GM21723 (cell line): Measurements from ENCODE around the gene RHOBTB1.
A peak's percentile ranks its signal among the peaks of the same experiment; 100 is the strongest.

Source experiments
- ATAC-seq: cut with Tn5 transposase; IDR thresholded peaks from one replicate; pipeline ENCODE4 v1.9.1; 2021; ENCODE audit warnings: mild to moderate bottlenecking, moderate library complexity; ENCODE audit not compliant: unreplicated experiment

RHOBTB1 gene

GRCh38 chr10:60965696-60966095, 21.7 kb upstream of the RHOBTB1 start:
- ATAC-seq: no peak

DNA sequence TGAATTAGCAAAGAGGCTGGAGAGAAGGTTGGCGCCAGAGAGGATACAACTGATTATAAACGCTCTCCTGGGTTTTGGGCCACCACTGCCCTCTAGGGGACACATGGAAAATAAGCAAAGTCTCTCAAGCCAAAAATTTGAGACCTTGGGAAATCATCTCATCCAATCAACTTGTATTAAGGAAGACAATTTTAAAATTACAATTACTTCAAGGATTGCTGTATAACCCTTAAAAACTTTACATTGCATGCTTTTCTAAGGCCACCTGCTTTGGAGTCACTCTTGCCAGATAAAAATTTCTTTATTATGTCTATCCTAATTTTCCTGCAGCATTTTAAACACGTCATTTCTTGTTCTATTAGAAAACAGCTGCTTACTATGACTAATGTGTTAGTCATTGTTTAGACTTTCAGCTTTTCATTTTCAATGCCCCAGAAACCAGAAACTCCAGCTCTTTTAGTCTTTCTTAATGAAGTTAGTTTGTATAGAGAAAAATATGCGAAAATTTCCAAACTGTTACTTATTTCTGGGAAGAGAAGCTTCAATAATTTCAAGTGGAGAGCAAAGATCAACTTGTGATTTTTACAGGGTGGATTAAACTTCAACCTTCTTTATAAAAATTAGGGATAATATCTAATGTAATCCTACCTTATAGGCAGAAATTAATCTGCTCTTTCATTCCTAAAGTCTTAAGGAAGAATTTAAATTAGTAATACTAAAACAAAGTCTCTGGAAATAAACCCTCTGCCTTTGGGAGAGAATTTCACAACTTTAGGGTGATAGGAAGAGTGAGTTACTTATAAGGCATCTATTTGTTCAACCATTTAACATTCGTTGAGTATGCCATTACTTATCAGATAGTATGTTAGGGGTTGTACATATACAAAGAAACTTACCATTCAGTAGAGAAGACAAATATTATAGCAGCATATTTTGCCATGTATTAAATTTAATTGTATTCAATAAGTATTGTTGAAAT, 20.6 kb upstream of the RHOBTB1 start:
- ATAC-seq: peak; percentile 64

- ATAC-seq: no peak
These were observed 19.7 kb upstream of the RHOBTB1 start for GRCh38 chr10:60963441-60964256.

- ATAC-seq: no peak
These were observed 19.0 kb upstream of the RHOBTB1 start for GRCh38 chr10:60962946-60963345.

DNA sequence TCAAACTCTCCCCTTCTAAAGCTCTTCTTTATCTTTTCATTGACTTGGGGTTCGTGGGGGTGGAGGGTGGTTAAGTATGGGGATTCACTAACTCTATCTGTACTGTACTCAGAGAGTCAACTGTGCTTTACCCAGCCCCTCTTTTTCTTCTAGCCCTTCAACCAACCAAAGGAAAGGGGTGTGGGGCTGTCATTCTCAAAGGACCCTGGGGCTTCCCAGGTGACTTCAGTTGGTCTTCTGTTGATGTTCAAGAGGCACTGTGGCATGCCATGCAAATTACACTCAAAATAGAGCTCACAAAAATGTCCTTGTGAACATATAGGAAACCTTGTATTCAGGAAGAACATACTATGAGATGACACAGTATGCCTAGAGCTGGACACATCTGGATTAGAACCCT, 16.9 kb upstream of the RHOBTB1 start:
- no peak for ATAC-seq

DNA sequence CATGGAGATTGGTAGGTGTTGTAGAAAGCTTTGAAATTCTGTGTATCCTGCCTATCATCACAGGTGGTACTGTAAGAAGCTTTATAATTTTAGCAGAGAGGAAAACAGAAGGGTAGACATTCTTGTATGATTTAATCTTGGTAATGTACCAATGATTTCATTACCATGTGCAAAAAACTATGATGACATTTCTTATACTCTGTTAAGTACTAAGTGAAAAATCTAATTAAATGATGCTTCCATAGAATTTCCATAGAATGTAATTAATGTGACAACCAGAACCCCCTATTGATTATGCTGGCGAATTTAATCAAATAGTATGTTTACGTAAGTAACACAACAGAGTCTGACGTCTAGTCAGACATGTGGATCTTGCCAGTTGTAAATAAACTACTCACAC, 16.0 kb upstream of the RHOBTB1 start:
- ATAC-seq: no peak

DNA sequence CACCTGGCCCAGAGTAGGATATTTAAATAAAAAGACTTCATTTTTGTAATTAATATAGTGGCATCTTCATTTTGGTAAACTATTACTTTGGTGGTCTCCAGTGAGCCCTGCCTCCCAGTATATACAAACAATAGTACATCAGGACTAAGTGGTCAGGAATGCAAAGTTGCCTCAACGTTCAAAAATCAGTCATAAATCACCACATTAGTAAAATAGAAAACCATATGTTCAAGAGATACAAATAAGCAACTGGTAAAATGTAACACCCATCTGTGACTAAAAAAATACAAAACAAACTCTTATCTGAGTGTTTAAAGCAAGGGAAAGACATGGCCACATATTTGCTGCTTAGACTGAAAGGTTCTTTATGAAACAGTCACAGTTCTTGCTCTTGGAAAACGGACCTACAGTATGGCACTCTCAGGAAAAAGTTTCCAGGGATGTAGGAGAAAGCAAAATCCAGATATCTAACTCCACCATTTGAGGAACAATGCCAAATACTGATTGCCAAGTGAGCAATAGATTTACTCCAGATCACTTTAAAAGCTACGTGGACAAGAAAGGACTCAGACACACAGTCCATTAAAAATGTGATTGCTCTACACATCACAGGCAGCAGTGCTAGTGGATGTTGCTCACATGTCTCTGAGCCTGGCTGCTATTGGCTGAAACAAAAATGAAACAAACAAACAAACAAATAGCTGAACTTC, 15.1 kb upstream of the RHOBTB1 start:
- no peak for ATAC-seq

DNA sequence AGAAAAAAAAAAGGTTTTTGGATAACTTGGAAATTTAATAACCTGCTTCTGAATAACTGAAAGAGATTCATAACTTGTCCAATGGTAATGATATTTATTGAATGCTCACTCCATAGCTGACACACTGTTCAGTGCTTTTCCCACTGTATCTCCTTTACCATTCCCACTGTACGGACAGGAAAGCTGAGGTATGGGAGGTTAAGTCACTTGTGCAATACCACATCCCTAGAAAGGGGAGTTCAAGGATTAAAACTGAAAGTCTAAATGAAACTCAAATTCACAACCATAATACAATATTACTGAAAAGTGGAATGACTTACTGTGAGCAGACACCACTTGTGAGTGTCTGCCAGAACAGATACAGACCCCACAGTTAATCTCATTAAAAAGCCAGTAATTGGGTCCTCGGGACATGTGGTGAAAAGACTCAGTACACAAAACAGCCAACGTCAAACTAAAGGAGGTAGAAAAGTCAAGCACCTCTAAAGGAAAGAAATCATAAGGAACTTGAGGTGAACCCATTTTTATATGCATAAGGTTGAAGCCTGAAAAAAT, 13.8 kb upstream of the RHOBTB1 start:
- no peak for ATAC-seq

DNA sequence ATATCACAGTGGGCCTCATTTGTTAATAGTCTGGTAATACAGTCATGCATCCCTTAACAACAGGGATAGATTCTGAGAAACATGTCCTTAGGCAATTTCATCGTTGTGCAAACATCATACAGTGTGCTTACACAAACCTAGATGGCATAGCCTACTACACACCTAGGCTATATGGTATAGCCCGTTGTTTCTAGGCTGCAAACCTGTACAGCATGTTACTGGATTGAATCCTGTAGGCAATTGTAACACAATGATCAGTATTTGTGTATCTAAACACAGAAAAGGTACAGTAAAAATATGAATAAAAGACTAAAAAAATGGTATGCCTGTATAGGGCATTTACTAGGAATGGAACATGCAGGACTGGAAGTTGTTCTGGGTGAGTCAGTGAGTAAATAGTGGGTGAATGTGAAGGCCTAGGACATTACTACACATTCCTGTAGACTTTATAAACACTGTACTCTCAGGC, 12.0 kb upstream of the RHOBTB1 start:
- no peak for ATAC-seq

GRCh38 chr10:60955316-60955715, 11.3 kb upstream of the RHOBTB1 start:
- ATAC-seq: no peak

DNA sequence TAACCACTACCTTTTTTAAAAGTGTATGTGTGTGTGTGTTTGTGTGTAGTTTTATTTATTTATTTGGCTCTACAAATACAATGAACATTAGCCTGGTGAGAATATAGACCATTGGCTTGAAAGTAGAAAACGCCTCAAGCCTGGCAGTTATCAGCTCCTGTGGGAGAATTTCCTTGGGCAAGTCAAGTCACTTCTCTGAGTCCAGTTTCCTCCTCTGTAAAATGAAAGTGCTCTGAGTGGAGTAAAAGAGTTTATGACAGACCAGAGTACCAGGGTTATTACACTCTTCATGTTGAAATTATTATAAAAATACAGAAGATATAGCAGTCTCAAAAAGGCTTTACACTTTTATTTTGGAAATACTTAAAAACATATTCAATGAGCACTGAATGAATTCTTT, 10.1 kb upstream of the RHOBTB1 start:
- ATAC-seq: no peak

GRCh38 chr10:60953420-60953819, 9.4 kb upstream of the RHOBTB1 start:
- ATAC-seq: no peak

DNA sequence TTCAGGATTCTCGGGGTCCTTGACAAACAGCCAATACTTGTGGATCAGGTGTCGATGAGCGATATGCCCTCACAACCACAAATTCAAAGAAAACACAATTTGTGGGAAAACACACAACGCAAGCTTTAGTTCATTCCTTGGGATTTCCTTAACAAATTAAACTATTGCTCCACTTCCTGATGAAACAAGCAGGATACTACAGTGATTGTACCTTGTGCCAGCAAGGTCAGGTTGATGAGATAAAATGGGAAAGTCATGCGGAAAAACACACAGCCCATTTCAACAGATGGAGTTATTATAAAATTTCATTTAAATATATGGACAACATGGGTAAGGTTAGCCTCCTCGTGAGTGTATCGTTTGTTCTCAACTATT, 8.8 kb upstream of the RHOBTB1 start:
- no peak for ATAC-seq

DNA sequence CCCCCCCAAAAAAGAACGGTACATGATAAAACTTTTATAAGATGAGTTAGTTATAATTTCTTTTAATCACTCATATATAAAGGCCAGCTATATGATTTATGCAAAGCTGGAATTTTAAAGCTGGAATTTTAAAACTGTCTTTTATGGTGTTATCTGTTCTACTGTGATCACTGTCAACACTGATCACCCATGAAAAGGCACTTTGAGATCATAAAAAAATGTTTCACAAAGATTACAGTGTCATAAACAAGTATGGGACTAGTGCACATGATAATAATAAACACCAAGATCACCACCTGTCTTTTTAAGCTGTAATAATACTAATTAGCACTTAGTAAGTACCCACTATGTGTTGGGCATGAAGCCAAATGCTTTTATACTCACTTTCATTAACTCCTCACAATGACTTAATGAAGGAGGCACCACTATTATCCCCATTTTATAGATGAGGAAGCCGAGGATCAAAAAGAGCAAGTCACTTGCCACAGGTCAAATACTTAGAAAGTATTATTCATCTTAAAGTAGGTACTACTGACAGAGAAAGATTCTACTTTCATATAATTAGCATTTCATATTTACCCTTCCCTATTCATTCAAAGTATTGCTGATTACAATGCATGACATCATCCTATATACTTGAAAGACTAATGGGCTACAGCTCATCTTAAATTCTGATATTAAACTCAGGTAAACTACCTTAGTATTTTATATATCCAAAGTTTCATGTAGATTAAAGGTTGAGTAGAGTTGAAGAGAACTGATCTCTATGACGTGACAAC, 8.3 kb upstream of the RHOBTB1 start:
- no peak for ATAC-seq

- no peak for ATAC-seq
These were observed 7.3 kb upstream of the RHOBTB1 start for GRCh38 chr10:60951272-60951724.

DNA sequence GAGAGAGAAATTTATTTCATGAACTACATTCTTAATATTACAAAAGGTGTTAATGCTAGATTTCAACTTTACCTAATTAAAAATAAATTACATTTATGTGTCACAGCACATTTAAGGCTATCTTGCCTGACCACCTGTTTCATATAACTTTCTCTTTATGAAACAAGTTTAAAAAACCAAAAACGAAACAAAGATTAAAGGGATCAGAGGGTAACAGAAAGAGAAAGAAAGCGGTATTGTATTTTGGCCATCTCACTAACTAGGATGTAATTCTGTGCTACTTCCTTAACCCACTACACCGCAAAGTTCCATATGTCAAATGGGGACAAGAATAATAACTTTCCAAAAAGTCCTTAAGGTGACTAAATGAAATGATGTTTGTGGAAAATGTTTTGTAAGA, 6.3 kb upstream of the RHOBTB1 start:
- peak; percentile 61 for ATAC-seq

- no peak for ATAC-seq
These were observed 4.9 kb upstream of the RHOBTB1 start for GRCh38 chr10:60948851-60949250.

DNA sequence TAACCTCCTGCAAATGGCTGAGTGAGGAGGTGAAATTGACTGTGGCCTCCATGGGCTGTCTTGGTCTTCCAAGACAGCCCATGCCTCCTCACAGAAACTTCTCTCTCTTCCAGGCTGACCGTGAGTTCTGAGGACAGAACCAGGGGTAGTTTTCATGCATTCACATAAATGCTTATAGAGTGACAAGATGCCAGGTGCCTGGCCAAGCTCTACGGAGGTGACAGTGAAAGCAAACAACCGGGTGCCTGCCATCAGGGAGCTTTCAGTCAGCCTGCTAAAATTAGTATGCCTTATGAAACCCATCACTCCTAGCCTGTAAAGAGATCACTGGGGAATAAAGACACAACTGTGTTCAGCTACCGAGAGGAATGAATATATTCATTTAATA, 919 bp upstream of the RHOBTB1 start:
- ATAC-seq: no peak

- ATAC-seq: peak; percentile 38
These were observed 498 bp downstream of the RHOBTB1 start for GRCh38 chr10:60943316-60944057.
